H1 (cell line): Measurements from ENCODE around the gene RERE. TPM values are rescaled to one million over a fixed set of nuclear protein-coding genes. Genes with fewer than 3 reads are reported as not detected.

Source experiments
- CTCF ChIA-PET: fragments of 300-600 bp; sonication (Branson Sonifier 250); formaldehyde crosslinking; loops from one replicate; lab custom pipeline; 2021; ENCODE audit not compliant: partially characterized antibody; lab: Charles Lee
- POLR2A ChIA-PET: fragments of 300-600 bp; sonication (Branson Sonifier 250); formaldehyde crosslinking; loops from one replicate; lab custom pipeline; 2021; ENCODE audit warnings: inconsistent platforms; ENCODE audit not compliant: partially characterized antibody; lab: Charles Lee
- DNase-seq, 2 experiments: peaks; one replicate each; pipeline versions ENCODE4 v3.0.0 to v3.0.0-alpha.2; 2010 to 2022; ENCODE audit warnings: low spot score in 2 of 2, low read depth in 1 of 2, mixed read lengths in 1 of 2
- FAIRE-seq: peaks from 2 replicates; lab custom pipeline; 2011; peaks lifted over from hg19 to GRCh38; lab: Jason Lieb, UNC
- H2AFZ ChIP-seq: 2 replicates; pipeline ENCODE4 v1.8.1; 2012; ENCODE audit warnings: low read length, inconsistent platforms
- H2AK5ac ChIP-seq: 2 replicates; pipeline ENCODE4 v1.6.1; 2013; ENCODE audit warnings: low read depth, low read length
- H2BK120ac ChIP-seq: replicated peaks from 2 replicates; pipeline ENCODE3; 2013; ENCODE audit warnings: low read depth, low read length, inconsistent platforms
- H2BK12ac ChIP-seq: 2 replicates; pipeline ENCODE4 v1.6.1; 2013; ENCODE audit warnings: low read depth, low read length
- H2BK15ac ChIP-seq: 2 replicates; pipeline ENCODE4 v1.6.1; 2013; ENCODE audit warnings: low read length
- H2BK20ac ChIP-seq: 2 replicates; pipeline ENCODE4 v1.6.1; 2013; ENCODE audit warnings: low read length
- H2BK5ac ChIP-seq: 2 replicates; pipeline ENCODE4 v1.6.1; 2013; ENCODE audit warnings: low read depth, low read length
- H3K14ac ChIP-seq: 2 replicates; pipeline ENCODE4 v1.6.1; 2013; ENCODE audit warnings: inconsistent platforms; ENCODE audit not compliant: insufficient read length
- H3K18ac ChIP-seq: 2 replicates; pipeline ENCODE4 v1.6.1; 2013; ENCODE audit warnings: low read length; ENCODE audit errors: extremely low read depth
- H3K23ac ChIP-seq: 2 replicates; pipeline ENCODE4 v1.6.1; 2013; ENCODE audit warnings: inconsistent platforms; ENCODE audit not compliant: insufficient read length
- H3K23me2 ChIP-seq: 2 replicates; pipeline ENCODE4 v1.6.1; 2013; ENCODE audit warnings: low read depth, low read length
- H3K27ac ChIP-seq: 2 replicates; pipeline ENCODE4 v1.6.1; 2011; ENCODE audit warnings: low read depth, low read length, inconsistent platforms
- H3K27me3 ChIP-seq, 4 experiments: replicated peaks in 1 of 4; 1 replicate in 1 of 4; 2 replicates in 3 of 4; pipeline versions ENCODE4 v1.6.1 to v1.8.1; 2011 to 2013; ENCODE audit warnings: low read length in 3 of 4, mild to moderate bottlenecking in 3 of 4, inconsistent platforms in 2 of 4, mixed read lengths in 2 of 4, moderate library complexity in 1 of 4; ENCODE audit not compliant: control insufficient read depth in 3 of 4, insufficient read depth in 3 of 4; ENCODE audit errors: extremely low read depth in 1 of 4
- H3K36me3 ChIP-seq, 4 experiments: 2 replicates each; pipeline versions ENCODE4 v1.6.1 to v1.8.1; 2011 to 2013; ENCODE audit warnings: mild to moderate bottlenecking in 4 of 4, low read length in 3 of 4, moderate library complexity in 2 of 4, control low read depth in 1 of 4, inconsistent platforms in 1 of 4; ENCODE audit not compliant: insufficient read depth in 4 of 4, control insufficient read depth in 2 of 4
- H3K4ac ChIP-seq: replicated peaks from 2 replicates; pipeline ENCODE3; 2013; ENCODE audit warnings: low read length, low read depth, mixed read lengths, inconsistent platforms; ENCODE audit not compliant: insufficient read length
- H3K4me1 ChIP-seq, 4 experiments: replicated peaks in 1 of 4; 1 replicate in 1 of 4; 2 replicates in 3 of 4; pipeline versions ENCODE4 v1.6.1 to v1.8.1; 2011 to 2013; ENCODE audit warnings: low read length in 3 of 4, inconsistent platforms in 2 of 4, mixed read lengths in 1 of 4; ENCODE audit not compliant: insufficient read depth in 4 of 4, control insufficient read depth in 3 of 4
- H3K4me2 ChIP-seq, 2 experiments: 2 replicates each; pipeline versions ENCODE4 v1.6.1 to v1.8.1; 2011 to 2013; ENCODE audit warnings: low read depth in 2 of 2, low read length in 2 of 2, control low read depth in 1 of 2, inconsistent platforms in 1 of 2, mild to moderate bottlenecking in 1 of 2; ENCODE audit not compliant: insufficient read depth in 1 of 2
- H3K4me3 ChIP-seq, 4 experiments: fragments of 200-600, 300-600 bp in 1 of 4; sonication (generic), shearing (Covaris generic), sonication (Bioruptor Twin) in 1 of 4; 2 replicates each; pipeline versions ENCODE4 v1.5.1 to v1.8.1; 2011 to 2016; ENCODE audit warnings: low read length in 4 of 4, low read depth in 3 of 4, control low read depth in 2 of 4, inconsistent platforms in 2 of 4, mild to moderate bottlenecking in 2 of 4, mixed read lengths in 1 of 4, moderate library complexity in 1 of 4; ENCODE audit not compliant: insufficient read depth in 2 of 4; ENCODE audit errors: extremely low read depth in 1 of 4
- H3K56ac ChIP-seq: replicated peaks from 2 replicates; pipeline ENCODE3; 2013; ENCODE audit warnings: low read depth, mild to moderate bottlenecking, mixed read lengths, low read length, inconsistent platforms; ENCODE audit not compliant: insufficient read length
- H3K79me1 ChIP-seq: 2 replicates; pipeline ENCODE4 v1.6.1; 2013; ENCODE audit warnings: low read depth, low read length, control low read depth
- H3K79me2 ChIP-seq, 2 experiments: 2 replicates each; pipeline versions ENCODE4 v1.6.1 to v1.8.1; 2012 to 2013; ENCODE audit warnings: low read length in 2 of 2, mild to moderate bottlenecking in 2 of 2, inconsistent platforms in 1 of 2; ENCODE audit not compliant: insufficient read depth in 2 of 2, control insufficient read depth in 1 of 2
- H3K9ac ChIP-seq, 4 experiments: replicated peaks in 1 of 4; 1 replicate in 1 of 4; 2 replicates in 3 of 4; pipeline versions ENCODE4 v1.6.1 to v1.8.1; 2011 to 2013; ENCODE audit warnings: low read depth in 3 of 4, low read length in 3 of 4, control low read depth in 2 of 4, mild to moderate bottlenecking in 2 of 4, moderate library complexity in 2 of 4, inconsistent platforms in 1 of 4; ENCODE audit errors: extremely low read depth in 1 of 4
- H3K9me3 ChIP-seq, 2 experiments: 2 replicates each; pipeline versions ENCODE4 v1.6.1 to v1.8.1; 2012 to 2013; ENCODE audit warnings: mild to moderate bottlenecking in 2 of 2, moderate library complexity in 2 of 2, control low read depth in 1 of 2, inconsistent platforms in 1 of 2, low read depth in 1 of 2, low read length in 1 of 2, mixed read lengths in 1 of 2; ENCODE audit not compliant: insufficient read depth in 2 of 2
- H4K20me1 ChIP-seq, 2 experiments: replicated peaks in 1 of 2; 2 replicates each; pipeline versions ENCODE3 to v1.8.1; 2011 to 2013; ENCODE audit warnings: inconsistent platforms in 2 of 2, low read length in 2 of 2, mild to moderate bottlenecking in 1 of 2; ENCODE audit not compliant: insufficient read depth in 2 of 2, control insufficient read depth in 1 of 2
- H4K5ac ChIP-seq: 2 replicates; pipeline ENCODE4 v1.6.1; 2013; ENCODE audit warnings: low read length, low read depth, mixed read lengths, inconsistent platforms; ENCODE audit not compliant: insufficient read length
- H4K8ac ChIP-seq: 2 replicates; pipeline ENCODE4 v1.8.0; 2013; ENCODE audit warnings: mild to moderate bottlenecking, moderate library complexity, low read length, inconsistent platforms; ENCODE audit not compliant: insufficient read depth; ENCODE audit errors: extremely low read depth
- H4K91ac ChIP-seq: replicated peaks from 2 replicates; pipeline ENCODE3; 2013; ENCODE audit warnings: low read length, mixed read lengths, inconsistent platforms; ENCODE audit not compliant: insufficient read length
- ATF3 ChIP-seq: IDR thresholded peaks from 2 replicates; pipeline ENCODE4 v1.6.1; 2011; ENCODE audit warnings: low read depth, mild to moderate bottlenecking, low read length; ENCODE audit not compliant: insufficient read depth
- MAX ChIP-seq: IDR thresholded peaks from 2 replicates; pipeline ENCODE4 v1.6.1; 2012; ENCODE audit warnings: inconsistent platforms
- POLR2A ChIP-seq, 2 experiments: IDR thresholded peaks; 1 replicate in 1 of 2; 2 replicates in 1 of 2; pipeline ENCODE4 v1.6.1; 2011; ENCODE audit warnings: low read depth in 2 of 2, low read length in 2 of 2, mild to moderate bottlenecking in 2 of 2; ENCODE audit errors: control extremely low read depth in 1 of 2
- POLR2AphosphoS5 ChIP-seq: IDR thresholded peaks from 2 replicates; pipeline ENCODE4 v1.6.1; 2011; ENCODE audit warnings: low read depth, low read length
- SIN3A ChIP-seq, 2 experiments: IDR thresholded peaks in 1 of 2; conservative IDR thresholded peaks in 1 of 2; 2 replicates each; pipeline ENCODE4 v1.6.1; 2011 to 2012; ENCODE audit warnings: low read length in 2 of 2, improper control_type of control experiment in 1 of 2, low read depth in 1 of 2, mild to moderate bottlenecking in 1 of 2
- TAF7 ChIP-seq: optimal IDR thresholded peaks from 2 replicates; pipeline ENCODE3; 2011; ENCODE audit warnings: low read depth, mild to moderate bottlenecking, inconsistent platforms, low read length, moderate library complexity, borderline replicate concordance
- YY1 ChIP-seq: IDR thresholded peaks from 2 replicates; pipeline ENCODE4 v1.6.1; 2011; ENCODE audit warnings: low read depth, mild to moderate bottlenecking, low read length
- WGBS, 2 experiments: shearing (Covaris generic) in 1 of 2; methylation state at CpG; one replicate each; pipeline versions ENCODE4 v1.1.6 to v1.1.7; 2013 to 2015; ENCODE audit warnings: low lambda C conversion rate in 2 of 2, mixed read lengths in 2 of 2, inconsistent platforms in 1 of 2, low coverage in 1 of 2, missing lambda C conversion rate in 1 of 2; ENCODE audit not compliant: insufficient replicate concordance in 2 of 2, insufficient coverage in 1 of 2, insufficient read length in 1 of 2; ENCODE audit errors: extremely low coverage in 1 of 2, missing lambda C conversion rate in 1 of 2; 5-methylcytosine and 5-hydroxymethylcytosine counted together
- polyA plus RNA-seq, 7 experiments: library from polyadenylated mRNA; depleted of rRNA in 3 of 7; stranded (reverse) in 5 of 7; unstranded in 2 of 7; fragments of >200 nt in 5 of 7; fragments of 200-250 nt in 2 of 7; gene quantifications; 1 replicate in 5 of 7; 2 replicates in 1 of 7; 4 replicates in 1 of 7; pipeline versions ENCODE4 v1.2.1 to v1.2.3, GENCODE V29; 2011 to 2013; ENCODE audit warnings: missing spikeins in 2 of 7, mixed read lengths in 2 of 7
- total RNA-seq: library from RNA; stranded (reverse); fragmentation: NEBNext Ultra II Directional; extraction: Animal tissue kit (Norgen Biotek cat#: 25700); gene quantifications from 2 replicates; pipeline ENCODE4 v1.2.1, GENCODE V29; 2021

RERE gene
- total and polyA plus RNA-seq, 2 of the 8 experiments (the other 6 are each of a cell fraction or from before 2014, with no cell fraction given): 15.3 to 142 TPM

GRCh38 chr1:8525558-8526275 lies 291.7 kb downstream of the RERE start:
- no peak overlapping the region for H3K4ac ChIP-seq
- H3K9me3 ChIP-seq: no peaks in the 10 kb centered on the region
- peak overlapping the region in 1 of 4 experiments; percentile 3; a peak in 3 of 8 replicates for H3K4me3 ChIP-seq
- peak overlapping the region; percentile 71; the same call in 1 of the 2 replicates for H3K27ac ChIP-seq
- peaks cover 7 to 14% (median 10%) of the 10 kb centered on the region in 4 experiments for H3K4me1 ChIP-seq
- H2BK5ac ChIP-seq: peak overlapping the region; percentile 46
- no peak overlapping the region for H2BK120ac ChIP-seq
- POLR2A ChIA-PET: interaction anchor here (0.6 to 2.1 kb wide), 6 partner anchors 10 to 543 kb away, joined by 3 to 5 read pairs (median 3); no protein-coding TSS in a partner anchor
- H3K79me2 ChIP-seq: peaks cover 0 to 62% of the 10 kb centered on the region in 2 experiments; a peak in 3 of 4 replicates
- no peak overlapping the region for H2BK20ac ChIP-seq
- H3K23me2 ChIP-seq: no peaks in the 10 kb centered on the region
- FAIRE-seq (no peak), DNase-seq (peak in 1 of 2 experiments; percentile 60)
- no peaks in the 10 kb centered on the region for H3K36me3 ChIP-seq
- no peak overlapping the region for H3K23ac ChIP-seq
- peak overlapping the region; percentile 5 for H4K5ac ChIP-seq
- CTCF ChIA-PET: interaction anchor here (0.7 to 1.3 kb wide), 6 partner anchors 10 to 250 kb away, joined by 3 to 4 read pairs (median 3); no protein-coding TSS in a partner anchor
- peaks cover 3 to 5% of the 10 kb centered on the region in 2 experiments for H4K20me1 ChIP-seq
- H3K18ac ChIP-seq: peak overlapping the region; percentile 1; the same call in 1 of the 2 replicates
- TF ChIP-seq SIN3A (conservative IDR thresholded peaks at IDR 0.05 in 1 of 2, IDR thresholded peaks at IDR 0.05 in 1 of 2; ENCODE audit: low read depth in 1 of 2, low read length in 2 of 2): 0 out of 4 replicates have a peak, but pooled peaks of 1 of the 2 experiments have one; percentile 57
- TF ChIP-seq ATF3: no peak
- 0 out of 2 replicates have a peak, but pooled peaks have one; percentile 6 for TF ChIP-seq POLR2AphosphoS5
- TF ChIP-seq POLR2A (IDR thresholded peaks at IDR 0.05; ENCODE audit: control extremely low read depth in 1 of 2, low read depth in 2 of 2, low read length in 2 of 2): peak in 1 of 2 experiments; percentile 29; a peak in 1 of 3 replicates
- TF ChIP-seq TAF7: no peak
- TF ChIP-seq YY1: 0 out of 2 replicates have a peak, but pooled peaks have one; percentile 34
- TF ChIP-seq MAX: peak; percentile 67
- no peak overlapping the region for H3K56ac ChIP-seq
- peak overlapping the region; percentile 25 for H4K91ac ChIP-seq
- H2AK5ac ChIP-seq: 0 out of 2 replicates have a peak overlapping the region, but pooled peaks have one; percentile 41
- H3K27me3 ChIP-seq: no peaks in the 10 kb centered on the region
- H3K14ac ChIP-seq: no peak overlapping the region
- peaks cover 2% of the 10 kb centered on the region; the same call in 1 of the 2 replicates for H3K79me1 ChIP-seq
- H2BK12ac ChIP-seq: peak overlapping the region; percentile 51
- WGBS, 2 experiments: 42% methylated on average over 11 of the region's 11 CpGs; no CpG with 5 or more reads in 1 of the 2 experiments
- peak overlapping the region; percentile 51 to 66 for H3K4me2 ChIP-seq
- peak overlapping the region in 2 of 4 experiments; percentile 6 to 32; a peak in 2 of 7 replicates for H3K9ac ChIP-seq
- H4K8ac ChIP-seq: 0 out of 2 replicates have a peak overlapping the region, but pooled peaks have one; percentile 54
- no peak overlapping the region for H2BK15ac ChIP-seq
- no peak overlapping the region for H2AFZ ChIP-seq
